Stimulated activated memory B cell treated with anti-CD40 and anti-IgM and Interleukin-4, amounts not matched to agents 10 μg/mL and 1 μg/mL and 100 μg/mL, for 72 hours (primary cell): ENCODE results near the gene TMEM117.

Source experiments
- ATAC-seq: fragments of 150-1000 bp; cut with Tn5 transposase; 2 replicates; pipeline ENCODE4 v1.10.0; 2021
- H3K27ac Mint-ChIP-seq: one replicate; pipeline ENCODE4 v1.8.0; 2022; ENCODE audit warnings: mild to moderate bottlenecking, mixed read lengths
- H3K27me3 Mint-ChIP-seq: one replicate; pipeline ENCODE4 v1.8.0; 2022; ENCODE audit warnings: mixed read lengths
- H3K36me3 Mint-ChIP-seq: one replicate; pipeline ENCODE4 v1.8.0; 2022; ENCODE audit warnings: mixed read lengths
- H3K4me1 Mint-ChIP-seq: one replicate; pipeline ENCODE4 v1.8.0; 2022; ENCODE audit warnings: mixed read lengths
- H3K4me3 Mint-ChIP-seq: one replicate; pipeline ENCODE4 v1.8.0; 2022; ENCODE audit warnings: mild to moderate bottlenecking, moderate library complexity, mixed read lengths
- H3K9me3 Mint-ChIP-seq: one replicate; pipeline ENCODE4 v1.8.0; 2022; ENCODE audit warnings: mixed read lengths

TMEM117 gene

DNA sequence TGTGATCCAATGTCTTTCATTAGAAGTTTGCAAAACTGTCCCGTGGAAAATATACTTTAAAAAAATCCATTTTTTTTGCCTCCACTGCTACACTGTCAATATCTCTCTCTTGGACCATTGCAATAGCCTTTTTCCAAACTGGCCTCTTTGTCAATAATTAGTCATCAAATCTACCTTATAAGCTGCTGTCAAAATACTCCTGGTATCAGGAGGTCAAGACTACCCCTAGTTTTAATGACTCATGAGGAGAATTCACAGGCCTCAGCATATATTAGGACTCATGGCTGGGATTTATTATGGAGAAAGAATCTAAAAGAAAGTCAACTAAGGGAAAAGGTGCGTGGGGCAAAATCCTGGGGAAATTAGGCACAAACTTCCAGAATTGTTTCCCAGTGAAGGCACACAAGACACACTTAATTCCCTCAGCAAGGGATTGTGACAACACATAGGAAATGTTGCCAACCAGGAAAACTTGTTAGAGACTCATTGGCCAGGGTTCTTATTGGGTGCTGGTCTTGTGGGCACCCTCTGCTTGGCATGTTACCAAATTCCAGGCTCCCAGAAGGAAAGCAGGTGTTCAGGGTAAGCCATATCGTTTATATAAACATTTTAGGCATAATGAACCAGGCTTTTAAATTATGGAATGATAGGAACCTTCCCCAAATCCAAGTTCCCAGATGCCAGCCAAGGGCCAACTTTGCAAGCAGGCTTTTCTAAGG lies 56.1 kb downstream of the TMEM117 start:
- Mint-ChIP-seq H3K27me3 (no peaks in the 10 kb centered on the region), H3K4me3 (no peak overlapping the region)
- ATAC-seq, result no peak

DNA sequence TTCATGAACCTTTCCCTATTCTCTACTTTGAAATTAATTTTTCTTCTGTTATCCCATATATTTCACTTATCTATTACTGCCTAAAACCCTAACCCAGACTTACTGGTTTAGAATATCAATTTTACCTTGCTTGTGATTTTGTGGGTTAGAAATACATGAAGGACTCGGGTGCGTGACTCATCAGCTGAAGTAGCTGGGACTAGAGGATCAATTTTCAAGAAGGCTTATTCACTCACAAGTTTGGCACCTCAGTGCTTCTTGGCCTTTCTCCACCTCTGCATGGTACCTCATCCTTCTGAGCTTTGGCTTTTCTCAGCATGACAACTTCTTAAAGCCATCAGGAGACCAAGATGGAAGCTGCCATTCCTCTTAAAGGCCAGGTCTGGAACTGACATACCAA lies 57.8 kb downstream of the TMEM117 start:
- Mint-ChIP-seq H3K27me3 (no peaks in the 10 kb centered on the region), H3K4me3 (no peak overlapping the region), H3K27ac (no peak overlapping the region), H3K9me3 (peaks cover 3% of the 10 kb centered on the region), H3K4me1 (no peaks in the 10 kb centered on the region), H3K36me3 (peaks cover 21% of the 10 kb centered on the region)
- ATAC-seq, result no peak

More for the DNA sequence above, 56.1 kb downstream of the TMEM117 start:
- H3K4me1 Mint-ChIP-seq, result no peaks in the 10 kb centered on the region
- peaks cover 3% of the 10 kb centered on the region for H3K9me3 Mint-ChIP-seq
- peaks cover 15% of the 10 kb centered on the region for H3K36me3 Mint-ChIP-seq
- H3K27ac Mint-ChIP-seq, result no peak overlapping the region

DNA sequence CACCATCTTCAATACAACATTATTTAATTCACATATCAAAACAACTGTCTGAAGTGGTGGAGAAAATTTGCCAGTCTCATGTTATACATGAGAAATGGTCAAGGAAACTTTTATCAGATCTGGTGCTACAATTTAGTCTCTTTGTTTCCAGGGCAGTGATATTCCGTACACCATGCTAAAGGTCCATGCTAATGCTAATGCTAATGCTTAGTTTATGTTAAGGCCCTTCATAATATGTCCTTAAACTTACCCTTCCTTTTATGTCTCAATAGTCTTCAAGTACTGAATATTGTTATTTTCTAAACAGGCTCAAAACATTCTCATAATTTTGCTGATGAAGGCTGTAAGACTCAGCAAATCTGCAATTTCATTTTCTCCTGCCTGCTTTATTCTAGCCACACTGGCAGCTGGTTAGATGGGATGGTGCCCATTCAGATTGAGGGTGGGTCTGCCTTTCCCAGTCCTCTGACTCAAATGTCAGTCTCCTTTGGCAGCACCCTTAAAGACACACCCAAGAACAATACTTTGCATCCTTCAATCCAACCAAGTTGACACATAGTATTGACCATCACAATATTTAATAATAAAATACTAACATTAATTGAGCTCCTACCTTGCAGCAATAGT lies 59.8 kb downstream of the TMEM117 start:
- H3K27ac Mint-ChIP-seq, result no peak overlapping the region
- H3K4me1 Mint-ChIP-seq, result no peaks in the 10 kb centered on the region
- peaks cover 21% of the 10 kb centered on the region for H3K36me3 Mint-ChIP-seq
- ATAC-seq, result no peak
- no peaks in the 10 kb centered on the region for H3K27me3 Mint-ChIP-seq
- H3K9me3 Mint-ChIP-seq, result peaks cover 3% of the 10 kb centered on the region
- H3K4me3 Mint-ChIP-seq, result no peak overlapping the region

DNA sequence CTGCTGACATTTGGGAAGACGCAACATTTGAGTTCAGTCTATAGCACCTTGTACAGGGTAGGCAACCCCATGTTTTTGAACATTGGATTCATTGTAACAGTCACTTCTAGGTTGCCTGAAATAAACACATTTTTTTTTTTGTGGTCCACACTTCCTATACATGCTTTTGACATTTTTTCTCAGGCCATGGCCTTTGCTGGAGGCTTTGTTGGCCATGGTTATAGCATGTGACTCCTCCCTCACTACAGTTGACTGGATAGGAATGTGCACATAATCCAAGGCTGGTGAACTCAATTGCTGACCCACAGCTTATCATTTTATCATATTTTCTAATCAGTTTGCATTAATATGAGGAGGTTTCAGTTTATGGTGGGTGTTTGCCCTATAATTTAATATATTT lies 60.6 kb downstream of the TMEM117 start:
- ATAC-seq, result no peak
- peaks cover 20% of the 10 kb centered on the region for H3K36me3 Mint-ChIP-seq
- H3K9me3 Mint-ChIP-seq, result peaks cover 3% of the 10 kb centered on the region
- no peaks in the 10 kb centered on the region for H3K27me3 Mint-ChIP-seq
- H3K4me3 Mint-ChIP-seq, result no peak overlapping the region
- H3K4me1 Mint-ChIP-seq, result no peaks in the 10 kb centered on the region
- H3K27ac Mint-ChIP-seq, result no peak overlapping the region

DNA sequence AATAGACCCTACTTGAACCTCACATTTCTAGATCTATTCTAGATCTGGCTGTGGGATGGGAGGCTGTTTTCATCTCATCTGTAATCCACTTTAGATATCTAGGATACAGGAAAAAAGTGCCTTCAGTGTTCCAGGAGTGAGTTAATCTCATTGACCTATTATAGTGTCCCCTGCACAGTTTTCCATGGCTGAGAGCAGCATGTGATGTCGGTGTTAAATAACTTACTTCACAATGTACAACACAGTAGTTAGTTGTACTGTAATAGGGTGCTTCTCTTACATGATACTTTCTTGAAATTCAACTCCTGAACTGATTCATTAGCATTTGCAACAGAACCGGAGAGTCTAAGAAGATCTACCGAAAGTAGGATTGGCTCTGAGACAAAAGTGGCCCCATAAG lies 62.6 kb downstream of the TMEM117 start:
- H3K4me3 Mint-ChIP-seq, result no peak overlapping the region
- H3K36me3 Mint-ChIP-seq, result peaks cover 19% of the 10 kb centered on the region
- H3K9me3 Mint-ChIP-seq, result peaks cover 3% of the 10 kb centered on the region
- no peaks in the 10 kb centered on the region for H3K27me3 Mint-ChIP-seq
- no peak overlapping the region for H3K27ac Mint-ChIP-seq
- ATAC-seq, result no peak
- H3K4me1 Mint-ChIP-seq, result no peaks in the 10 kb centered on the region

DNA sequence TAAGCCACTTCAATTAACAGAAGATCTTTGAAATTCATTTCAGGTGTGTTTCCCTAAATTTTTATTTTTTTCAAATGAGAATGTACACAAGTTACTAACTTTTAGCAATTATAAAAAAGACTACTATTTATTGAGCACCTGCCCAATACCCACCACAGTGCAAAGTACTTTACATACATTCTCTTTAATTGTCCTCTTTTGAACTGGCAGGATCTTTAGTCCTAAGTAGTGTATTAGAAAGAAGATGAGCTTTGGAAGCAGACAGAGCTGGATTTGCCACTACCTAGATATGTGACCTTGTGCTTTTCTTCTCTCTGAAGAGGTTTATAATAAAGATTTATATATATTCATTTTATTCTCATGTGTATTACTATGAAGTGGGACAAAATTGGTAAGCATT lies 63.7 kb downstream of the TMEM117 start:
- Mint-ChIP-seq H3K4me3 (no peak overlapping the region), H3K4me1 (no peaks in the 10 kb centered on the region), H3K36me3 (peaks cover 17% of the 10 kb centered on the region), H3K9me3 (peaks cover 3% of the 10 kb centered on the region), H3K27me3 (no peaks in the 10 kb centered on the region), H3K27ac (no peak overlapping the region)
- no peak for ATAC-seq

DNA sequence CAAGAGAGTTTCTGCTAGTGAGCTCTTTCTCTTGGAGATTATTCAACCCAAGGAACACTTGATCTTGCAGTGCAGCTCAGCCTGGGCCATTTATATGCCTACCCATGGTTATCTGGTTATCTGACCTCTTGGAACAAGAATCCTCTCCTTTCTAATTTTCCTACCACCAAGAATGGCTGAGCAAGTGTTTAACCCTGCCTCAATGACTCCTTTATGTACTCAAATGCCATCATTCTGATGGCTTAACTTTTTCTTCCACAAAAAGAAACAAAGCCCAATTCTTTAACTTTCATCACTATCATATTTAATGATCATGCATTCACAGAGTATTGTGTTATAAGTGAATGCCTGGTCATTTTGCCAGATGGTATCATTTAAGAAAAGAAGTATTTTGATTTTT lies 67.8 kb downstream of the TMEM117 start:
- Mint-ChIP-seq H3K4me1 (no peaks in the 10 kb centered on the region), H3K36me3 (peaks cover 4% of the 10 kb centered on the region), H3K9me3 (no peaks in the 10 kb centered on the region), H3K27me3 (no peaks in the 10 kb centered on the region), H3K27ac (no peak overlapping the region), H3K4me3 (no peak overlapping the region)
- ATAC-seq, result no peak

DNA sequence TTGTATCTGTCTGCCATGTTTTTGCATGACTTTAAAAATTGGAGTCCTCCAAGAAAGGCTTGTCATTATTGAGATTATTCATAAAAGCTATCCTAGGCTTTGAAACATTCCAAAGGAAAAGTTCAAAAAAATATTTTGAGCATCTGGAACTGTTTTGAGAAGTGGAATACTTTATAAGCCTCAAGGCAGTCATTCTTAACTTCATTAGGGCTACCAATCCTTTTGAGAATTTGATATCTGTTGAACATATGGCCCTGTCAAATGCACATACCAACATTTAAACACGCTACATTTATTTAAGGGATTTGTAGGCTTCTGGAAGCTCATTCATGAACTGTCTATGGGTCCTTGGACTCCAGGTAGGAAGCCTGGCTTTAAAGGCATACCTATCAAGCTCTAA lies 77.0 kb downstream of the TMEM117 start:
- Mint-ChIP-seq H3K27ac (no peak overlapping the region), H3K4me1 (no peaks in the 10 kb centered on the region), H3K4me3 (no peak overlapping the region), H3K9me3 (no peaks in the 10 kb centered on the region), H3K27me3 (no peaks in the 10 kb centered on the region), H3K36me3 (no peaks in the 10 kb centered on the region)
- no peak for ATAC-seq

DNA sequence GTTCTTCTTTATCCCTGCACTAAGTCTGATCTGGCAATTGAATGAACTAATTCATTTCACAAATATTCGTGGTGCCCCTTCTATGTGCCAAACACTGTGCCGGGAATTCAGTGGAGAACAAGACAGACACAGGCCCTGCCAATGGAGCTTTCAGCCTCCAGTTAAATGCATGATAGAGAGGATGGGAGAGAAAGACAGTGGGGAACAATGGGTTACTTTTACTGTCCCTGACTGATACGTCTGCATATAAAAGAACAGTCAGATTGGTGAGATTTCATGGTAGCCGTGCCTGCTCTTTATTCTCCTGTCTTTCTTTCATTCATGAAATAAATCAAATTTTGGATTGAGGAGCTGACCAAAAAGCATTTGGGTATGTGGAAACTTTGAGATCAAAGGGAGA lies 78.5 kb downstream of the TMEM117 start:
- no peak for ATAC-seq
- Mint-ChIP-seq H3K27ac (no peak overlapping the region), H3K4me1 (no peaks in the 10 kb centered on the region), H3K4me3 (no peak overlapping the region), H3K36me3 (no peaks in the 10 kb centered on the region), H3K9me3 (no peaks in the 10 kb centered on the region), H3K27me3 (no peaks in the 10 kb centered on the region)

DNA sequence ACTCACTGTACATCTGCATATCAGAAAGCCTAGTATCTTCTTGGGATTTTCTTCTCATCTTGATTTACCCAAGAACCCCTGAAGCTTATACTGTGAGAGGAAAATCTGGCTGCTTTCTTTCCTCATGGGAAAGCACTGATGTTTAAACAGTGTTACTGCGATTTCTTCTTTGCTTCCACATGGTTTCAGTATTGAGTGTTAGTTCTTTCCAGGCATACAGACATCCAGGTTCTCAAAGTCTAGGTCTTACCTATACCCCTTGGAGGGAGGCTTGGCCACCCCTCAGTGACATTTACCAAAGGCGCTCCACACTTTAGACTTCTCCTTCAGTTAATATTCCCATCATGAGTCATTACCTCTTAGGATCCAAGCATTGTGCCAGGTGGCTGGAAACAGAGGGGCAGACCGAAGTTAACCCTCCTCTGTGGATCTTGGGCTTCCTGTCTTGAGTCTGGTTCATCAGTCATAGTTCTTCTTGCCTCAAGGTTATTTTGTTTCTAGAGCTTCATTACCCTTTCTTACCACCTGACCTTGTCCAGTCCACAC lies 79.1 kb downstream of the TMEM117 start:
- Mint-ChIP-seq H3K36me3 (peaks cover 3% of the 10 kb centered on the region), H3K9me3 (no peaks in the 10 kb centered on the region), H3K27me3 (no peaks in the 10 kb centered on the region), H3K4me1 (no peaks in the 10 kb centered on the region), H3K4me3 (no peak overlapping the region), H3K27ac (no peak overlapping the region)
- no peak for ATAC-seq

DNA sequence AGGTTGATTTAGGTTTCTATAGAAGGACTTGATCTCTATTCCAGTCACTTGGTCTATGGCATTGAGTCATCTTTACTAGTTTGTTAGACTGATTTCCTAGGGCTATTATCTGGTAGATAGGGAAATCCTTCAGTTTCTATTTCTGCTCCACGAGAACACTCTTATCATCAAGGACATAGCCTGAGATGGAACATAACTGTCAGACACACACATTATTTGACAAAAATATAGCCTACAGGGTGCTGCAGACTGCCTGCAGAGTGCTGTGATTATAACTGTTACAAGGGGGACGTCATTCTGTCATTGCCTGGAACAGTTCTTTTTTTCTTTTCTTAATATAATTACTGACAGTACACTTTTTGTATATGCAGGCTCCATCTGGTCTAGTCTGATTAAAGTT lies 82.0 kb downstream of the TMEM117 start:
- Mint-ChIP-seq H3K4me3 (no peak overlapping the region), H3K27me3 (no peaks in the 10 kb centered on the region), H3K27ac (no peak overlapping the region), H3K4me1 (no peaks in the 10 kb centered on the region), H3K9me3 (no peaks in the 10 kb centered on the region), H3K36me3 (peaks cover 5% of the 10 kb centered on the region)
- ATAC-seq, result no peak

DNA sequence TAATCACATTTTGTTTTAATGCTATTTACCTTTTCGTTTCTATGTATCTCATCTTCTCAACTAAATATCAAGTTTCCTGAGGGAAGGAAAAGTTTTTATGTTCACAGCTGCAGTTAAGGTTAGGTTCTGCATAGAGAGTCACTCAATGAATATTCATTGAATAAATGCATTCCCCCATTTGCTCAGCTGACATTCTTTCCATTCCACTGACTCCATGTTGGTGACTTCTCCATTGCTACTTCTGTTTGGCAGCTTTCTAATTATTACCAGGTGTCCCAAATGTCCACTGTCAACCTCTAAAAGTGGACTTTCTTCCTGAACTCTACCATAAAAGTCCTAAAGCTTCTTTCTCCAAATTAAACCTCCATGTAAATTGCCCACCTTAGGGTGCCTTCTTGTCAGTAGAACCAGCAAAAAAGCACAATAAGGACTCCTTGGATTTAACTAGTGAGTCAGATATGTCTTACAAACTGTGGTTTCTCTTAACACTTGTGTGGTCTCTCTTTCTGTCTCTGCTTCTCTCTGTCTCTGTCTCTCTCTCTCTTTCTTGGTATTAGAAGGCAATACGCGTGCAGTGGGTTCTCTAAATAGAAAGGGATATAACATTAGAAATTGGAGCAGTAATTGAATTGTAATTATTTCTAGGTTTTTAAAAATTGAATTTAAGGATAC lies 85.9 kb downstream of the TMEM117 start:
- H3K36me3 Mint-ChIP-seq, result peaks cover 15% of the 10 kb centered on the region
- H3K27me3 Mint-ChIP-seq, result no peaks in the 10 kb centered on the region
- no peak for ATAC-seq
- no peaks in the 10 kb centered on the region for H3K4me1 Mint-ChIP-seq
- no peak overlapping the region for H3K27ac Mint-ChIP-seq
- H3K4me3 Mint-ChIP-seq, result no peak overlapping the region
- no peaks in the 10 kb centered on the region for H3K9me3 Mint-ChIP-seq

DNA sequence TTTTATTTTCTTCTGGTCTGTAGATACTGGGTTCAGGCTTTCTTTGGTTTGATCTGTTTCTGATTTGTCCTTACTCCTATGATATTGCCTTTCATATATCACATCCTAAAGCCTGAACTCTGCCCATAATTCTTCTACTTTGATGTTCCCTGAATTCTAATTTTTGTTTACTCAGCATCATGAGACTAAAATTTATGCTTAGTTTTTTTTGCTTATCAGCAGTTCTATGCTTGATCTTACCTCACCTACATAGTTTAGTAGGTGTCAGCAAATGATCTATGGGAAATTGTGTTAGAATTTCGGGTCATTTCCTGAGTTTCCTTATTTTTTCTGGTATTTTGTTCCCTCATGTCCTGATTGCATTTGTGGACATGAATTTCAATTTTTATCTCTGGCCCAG lies 94.2 kb downstream of the TMEM117 start:
- no peaks in the 10 kb centered on the region for H3K27me3 Mint-ChIP-seq
- H3K4me1 Mint-ChIP-seq, result no peaks in the 10 kb centered on the region
- no peak for ATAC-seq
- H3K4me3 Mint-ChIP-seq, result no peak overlapping the region
- H3K9me3 Mint-ChIP-seq, result peaks cover 7% of the 10 kb centered on the region
- no peak overlapping the region for H3K27ac Mint-ChIP-seq
- H3K36me3 Mint-ChIP-seq, result peaks cover 18% of the 10 kb centered on the region

DNA sequence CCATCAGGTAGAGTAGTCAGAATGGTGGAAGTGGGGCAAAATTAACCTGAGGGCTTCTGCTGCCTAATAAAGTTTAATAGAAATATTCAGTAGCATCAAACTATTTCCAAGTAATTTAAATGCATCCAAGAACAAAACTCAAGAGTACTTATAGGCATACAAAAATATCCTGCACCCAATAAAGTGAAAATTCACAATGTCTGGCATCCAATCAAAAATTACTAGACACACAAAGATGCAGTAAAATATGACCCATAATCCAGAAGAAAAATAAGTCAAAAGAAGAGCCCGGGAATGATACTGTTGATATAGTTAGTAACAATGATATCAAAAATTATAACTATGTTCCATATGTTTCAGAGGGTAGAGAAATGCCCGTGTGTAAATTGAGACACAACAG lies 95.3 kb downstream of the TMEM117 start:
- H3K9me3 Mint-ChIP-seq, result peaks cover 7% of the 10 kb centered on the region
- H3K36me3 Mint-ChIP-seq, result peaks cover 14% of the 10 kb centered on the region
- no peaks in the 10 kb centered on the region for H3K27me3 Mint-ChIP-seq
- ATAC-seq, result no peak
- H3K27ac Mint-ChIP-seq, result no peak overlapping the region
- H3K4me1 Mint-ChIP-seq, result no peaks in the 10 kb centered on the region
- H3K4me3 Mint-ChIP-seq, result no peak overlapping the region

DNA sequence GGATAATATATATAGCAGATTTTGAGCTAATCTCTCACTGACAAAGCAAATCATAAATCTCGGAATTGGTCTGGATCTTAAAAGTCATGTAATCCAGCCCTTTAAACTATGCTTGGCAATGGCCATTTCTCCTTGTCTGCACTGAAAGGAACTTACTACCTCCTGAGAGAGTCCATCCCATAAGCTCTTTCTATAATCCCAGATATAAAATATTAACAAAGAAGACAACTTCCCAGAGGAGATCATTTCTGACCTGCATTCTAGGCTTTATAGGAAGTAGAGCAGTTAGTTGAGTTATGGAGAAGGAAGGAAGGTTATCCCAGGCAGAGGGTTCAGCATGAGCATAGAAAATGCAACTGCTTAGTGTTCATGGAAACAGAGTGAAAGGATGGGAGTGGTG lies 99.7 kb downstream of the TMEM117 start:
- H3K4me3 Mint-ChIP-seq, result no peak overlapping the region
- no peaks in the 10 kb centered on the region for H3K4me1 Mint-ChIP-seq
- H3K9me3 Mint-ChIP-seq, result peaks cover 7% of the 10 kb centered on the region
- no peak overlapping the region for H3K27ac Mint-ChIP-seq
- peaks cover 15% of the 10 kb centered on the region for H3K36me3 Mint-ChIP-seq
- ATAC-seq, result no peak
- no peaks in the 10 kb centered on the region for H3K27me3 Mint-ChIP-seq

DNA sequence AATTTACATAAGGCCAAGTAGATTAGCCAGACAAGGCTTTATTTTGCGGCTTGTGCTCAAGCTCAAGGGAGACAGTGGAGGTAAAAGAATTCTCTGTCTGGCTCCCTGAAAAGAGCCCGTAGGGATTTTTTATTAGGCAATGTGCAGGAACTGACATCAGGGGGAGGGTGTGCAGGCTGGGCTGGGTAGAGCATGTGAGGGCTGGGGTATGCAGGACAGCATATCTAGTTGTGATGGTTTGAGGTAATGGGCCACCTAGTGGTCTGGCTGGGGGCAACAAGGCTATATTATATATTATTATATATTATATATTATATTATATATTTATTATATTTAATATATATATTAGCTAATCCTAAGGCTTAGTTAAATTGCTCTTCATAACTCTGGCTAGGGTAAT lies 102.1 kb downstream of the TMEM117 start:
- Mint-ChIP-seq H3K9me3 (no peaks in the 10 kb centered on the region), H3K27ac (no peak overlapping the region), H3K4me3 (no peak overlapping the region), H3K27me3 (no peaks in the 10 kb centered on the region), H3K36me3 (peaks cover 8% of the 10 kb centered on the region), H3K4me1 (no peaks in the 10 kb centered on the region)
- no peak for ATAC-seq
